Measurements from ENCODE around the gene ARRB1.
A peak's percentile ranks its signal among the peaks of the same experiment; 100 is the strongest.

Gene ARRB1

GRCh38 chr11:75298191-75298975, 53.1 kb downstream of the ARRB1 start:
- DNase-seq, result no peak

- DNase-seq, result no peak
Measured at GRCh38 chr11:75293903-75294302, 57.6 kb downstream of the ARRB1 start.

GRCh38 chr11:75292943-75293342, 58.5 kb downstream of the ARRB1 start:
- DNase-seq, result no peak

GRCh38 chr11:75291741-75292140, 59.7 kb downstream of the ARRB1 start:
- DNase-seq, result no peak

GRCh38 chr11:75289919-75290318, 61.5 kb downstream of the ARRB1 start:
- DNase-seq, result no peak

GRCh38 chr11:75289511-75289760, 62.0 kb downstream of the ARRB1 start:
- no peak for DNase-seq

GRCh38 chr11:75287579-75287978, 63.9 kb downstream of the ARRB1 start:
- DNase-seq, result no peak

GRCh38 chr11:75286826-75287465, 64.5 kb downstream of the ARRB1 start:
- no peak for DNase-seq

GRCh38 chr11:75285776-75286360, 65.6 kb downstream of the ARRB1 start:
- no peak for DNase-seq

- DNase-seq, result peak; percentile 68
Measured at GRCh38 chr11:75283391-75283931, 68.0 kb downstream of the ARRB1 start.

GRCh38 chr11:75281469-75282095, 69.9 kb downstream of the ARRB1 start:
- no peak for DNase-seq

- DNase-seq, result no peak
Measured at GRCh38 chr11:75280770-75281468, 70.5 kb downstream of the ARRB1 start.

- DNase-seq, result peak; percentile 90
Measured at GRCh38 chr11:75280227-75280701, 71.2 kb downstream of the ARRB1 start.

GRCh38 chr11:75279273-75279672, 72.2 kb downstream of the ARRB1 start:
- peak; percentile 79 for DNase-seq

GRCh38 chr11:75277991-75278790, 73.3 kb downstream of the ARRB1 start:
- DNase-seq, result peak; percentile 29

- peak; percentile 27 for DNase-seq
Measured at GRCh38 chr11:75277211-75277805, 74.2 kb downstream of the ARRB1 start.

GRCh38 chr11:75276686-75277085, 74.8 kb downstream of the ARRB1 start:
- DNase-seq, result peak; percentile 36

- DNase-seq, result peak; percentile 7
Measured at GRCh38 chr11:75276186-75276585, 75.3 kb downstream of the ARRB1 start.

- DNase-seq, result peak; percentile 47
Measured at GRCh38 chr11:75275581-75275980, 75.9 kb downstream of the ARRB1 start.

- DNase-seq, result peak; percentile 4
Measured at GRCh38 chr11:75274716-75275115, 76.7 kb downstream of the ARRB1 start.
